Mucosa of stomach (tissue), 1 donor: Measurements from ENCODE around the gene BCHE.

Source experiments
- H3K27me3 ChIP-seq: one replicate; pipeline ENCODE4 v1.7.0; 2013; ENCODE audit warnings: mild to moderate bottlenecking, low read length; ENCODE audit not compliant: control insufficient read depth, insufficient read depth
- H3K36me3 ChIP-seq: one replicate; pipeline ENCODE4 v1.7.0; 2013; ENCODE audit warnings: low read length; ENCODE audit not compliant: control insufficient read depth, insufficient read depth
- H3K4me1 ChIP-seq: one replicate; pipeline ENCODE4 v1.7.0; 2013; ENCODE audit warnings: mild to moderate bottlenecking, low read length; ENCODE audit not compliant: control insufficient read depth, insufficient read depth
- H3K4me3 ChIP-seq: one replicate; pipeline ENCODE4 v1.7.0; 2013; ENCODE audit warnings: low read length
- H3K9ac ChIP-seq: one replicate; pipeline ENCODE4 v1.7.0; 2013; ENCODE audit warnings: mild to moderate bottlenecking, low read length, moderate library complexity
- H3K9me3 ChIP-seq: one replicate; pipeline ENCODE4 v1.7.0; 2013; ENCODE audit warnings: mild to moderate bottlenecking, low read length, moderate library complexity; ENCODE audit not compliant: control insufficient read depth
- donor health status: Pancreatic carcinoma.

BCHE gene

GRCh38 chr3:165778456-165778855, 58.8 kb downstream of the BCHE start:
- no peak overlapping the region for H3K4me3 ChIP-seq
- no peaks in the 10 kb centered on the region for H3K9me3 ChIP-seq
- no peaks in the 10 kb centered on the region for H3K4me1 ChIP-seq
- no peak overlapping the region for H3K9ac ChIP-seq
- no peaks in the 10 kb centered on the region for H3K36me3 ChIP-seq
- H3K27me3 ChIP-seq = no peaks in the 10 kb centered on the region

GRCh38 chr3:165775824-165776223, 61.4 kb downstream of the BCHE start:
- H3K4me3 ChIP-seq = no peak overlapping the region
- no peaks in the 10 kb centered on the region for H3K36me3 ChIP-seq
- no peaks in the 10 kb centered on the region for H3K27me3 ChIP-seq
- no peaks in the 10 kb centered on the region for H3K4me1 ChIP-seq
- H3K9me3 ChIP-seq = no peaks in the 10 kb centered on the region
- no peak overlapping the region for H3K9ac ChIP-seq

- H3K4me1 ChIP-seq = no peaks in the 10 kb centered on the region
- peaks cover 7% of the 10 kb centered on the region for H3K9me3 ChIP-seq
- no peak overlapping the region for H3K9ac ChIP-seq
- no peaks in the 10 kb centered on the region for H3K36me3 ChIP-seq
- no peak overlapping the region for H3K4me3 ChIP-seq
- no peaks in the 10 kb centered on the region for H3K27me3 ChIP-seq
These were observed 66.4 kb downstream of the BCHE start for GRCh38 chr3:165770781-165771180.

- H3K36me3 ChIP-seq = no peaks in the 10 kb centered on the region
- no peak overlapping the region for H3K4me3 ChIP-seq
- H3K4me1 ChIP-seq = no peaks in the 10 kb centered on the region
- peaks cover 7% of the 10 kb centered on the region for H3K9me3 ChIP-seq
- no peak overlapping the region for H3K9ac ChIP-seq
- H3K27me3 ChIP-seq = no peaks in the 10 kb centered on the region
These were observed 68.5 kb downstream of the BCHE start for GRCh38 chr3:165768680-165769079.

- Histone ChIP-seq H3K27me3 (no peaks in the 10 kb centered on the region), H3K4me1 (no peaks in the 10 kb centered on the region), H3K9ac (no peak overlapping the region), H3K36me3 (no peaks in the 10 kb centered on the region), H3K4me3 (no peak overlapping the region), H3K9me3 (no peaks in the 10 kb centered on the region)
These were observed 78.2 kb downstream of the BCHE start for GRCh38 chr3:165759041-165759440.

GRCh38 chr3:165755571-165755970, 81.7 kb downstream of the BCHE start:
- Histone ChIP-seq H3K27me3 (no peaks in the 10 kb centered on the region), H3K4me3 (no peak overlapping the region), H3K36me3 (no peaks in the 10 kb centered on the region), H3K9ac (no peak overlapping the region), H3K9me3 (no peaks in the 10 kb centered on the region), H3K4me1 (no peaks in the 10 kb centered on the region)

- H3K36me3 ChIP-seq = no peaks in the 10 kb centered on the region
- no peak overlapping the region for H3K9ac ChIP-seq
- no peaks in the 10 kb centered on the region for H3K27me3 ChIP-seq
- no peak overlapping the region for H3K4me3 ChIP-seq
- H3K4me1 ChIP-seq = no peaks in the 10 kb centered on the region
- no peaks in the 10 kb centered on the region for H3K9me3 ChIP-seq
These were observed 82.8 kb downstream of the BCHE start for GRCh38 chr3:165754219-165755007.

- Histone ChIP-seq H3K36me3 (no peaks in the 10 kb centered on the region), H3K4me1 (no peaks in the 10 kb centered on the region), H3K9ac (no peak overlapping the region), H3K4me3 (no peak overlapping the region), H3K27me3 (no peaks in the 10 kb centered on the region), H3K9me3 (no peaks in the 10 kb centered on the region)
These were observed 83.7 kb downstream of the BCHE start for GRCh38 chr3:165753560-165753959.

GRCh38 chr3:165751637-165752036, 85.6 kb downstream of the BCHE start:
- no peak overlapping the region for H3K9ac ChIP-seq
- H3K4me3 ChIP-seq = no peak overlapping the region
- H3K36me3 ChIP-seq = no peaks in the 10 kb centered on the region
- H3K27me3 ChIP-seq = no peaks in the 10 kb centered on the region
- no peaks in the 10 kb centered on the region for H3K9me3 ChIP-seq
- no peaks in the 10 kb centered on the region for H3K4me1 ChIP-seq

- H3K27me3 ChIP-seq = no peaks in the 10 kb centered on the region
These were observed 87.4 kb downstream of the BCHE start for GRCh38 chr3:165749821-165750220.

GRCh38 chr3:165749241-165749640, 88.0 kb downstream of the BCHE start:
- Histone ChIP-seq H3K9me3 (no peaks in the 10 kb centered on the region), H3K4me1 (no peaks in the 10 kb centered on the region), H3K27me3 (no peaks in the 10 kb centered on the region), H3K36me3 (no peaks in the 10 kb centered on the region), H3K9ac (no peak overlapping the region), H3K4me3 (no peak overlapping the region)

More at GRCh38 chr3:165749821-165750220, 87.4 kb downstream of the BCHE start:
- Histone ChIP-seq H3K9me3 (no peaks in the 10 kb centered on the region), H3K4me3 (no peak overlapping the region), H3K9ac (no peak overlapping the region), H3K4me1 (no peaks in the 10 kb centered on the region), H3K36me3 (no peaks in the 10 kb centered on the region)

GRCh38 chr3:165748094-165748493, 89.1 kb downstream of the BCHE start:
- Histone ChIP-seq H3K4me1 (no peaks in the 10 kb centered on the region), H3K9me3 (no peaks in the 10 kb centered on the region), H3K36me3 (no peaks in the 10 kb centered on the region)

GRCh38 chr3:165746874-165747273, 90.3 kb downstream of the BCHE start:
- Histone ChIP-seq H3K9ac (no peak overlapping the region), H3K27me3 (no peaks in the 10 kb centered on the region), H3K36me3 (no peaks in the 10 kb centered on the region), H3K4me1 (no peaks in the 10 kb centered on the region), H3K9me3 (no peaks in the 10 kb centered on the region), H3K4me3 (no peak overlapping the region)

More at GRCh38 chr3:165748094-165748493, 89.1 kb downstream of the BCHE start:
- H3K9ac ChIP-seq = no peak overlapping the region
- H3K4me3 ChIP-seq = no peak overlapping the region
- no peaks in the 10 kb centered on the region for H3K27me3 ChIP-seq
